K562 (cell line): ENCODE results near the gene CELSR1. TPM values are rescaled to one million over a fixed set of nuclear protein-coding genes. Genes with fewer than 3 reads are reported as not detected.

ENCODE experiments used
- ATAC-seq: fragments of 200-7000 bp; cut with Tn5 transposase; 3 replicates; pipeline ENCODE4 v1.9.1; 2020; ENCODE audit warnings: moderate library complexity
- BruUV-seq: library from RNA; stranded (reverse); fragments of 400-500 nt; replicated peaks from 2 replicates; lab custom pipeline; 2021; lab: Mats Ljungman, UMichigan
- CTCF ChIA-PET: fragments of 300-600 bp; formaldehyde crosslinking; extraction: SDS; loops from one replicate; lab custom pipeline; 2021; ENCODE audit warnings: low intra/inter-chr PET ratio; lab: Yijun Ruan, JAX
- POLR2A ChIA-PET: fragments of 300-600, 350-650 bp; sonication (Branson Sonifier 250); formaldehyde crosslinking; extraction: SDS; loops from one replicate; lab custom pipeline; 2021; ENCODE audit warnings: antibody characterized with exemption, inconsistent platforms; lab: Yijun Ruan, JAX
- DNase-seq, 4 experiments: peaks; one replicate each; pipeline versions ENCODE4 v3.0.0 to v3.0.0-alpha.2; 2011 to 2018; ENCODE audit warnings: low spot score in 3 of 4, mixed read lengths in 3 of 4; ENCODE audit errors: extremely low read depth in 1 of 4
- FAIRE-seq: peaks from 2 replicates; lab custom pipeline; 2011; peaks lifted over from hg19 to GRCh38; lab: Jason Lieb, UNC
- H2AFZ ChIP-seq: 2 replicates; pipeline ENCODE4 v1.6.0; 2011; ENCODE audit warnings: low read depth, low read length, control low read depth, inconsistent platforms
- H3K27ac ChIP-seq: fragments of 200-600 bp; 3 replicates; pipeline ENCODE4 v1.8.0; 2011; ENCODE audit warnings: low read depth, mild to moderate bottlenecking, control low read depth, inconsistent platforms, low read length, moderate library complexity, mixed read lengths; ENCODE audit errors: extremely low read depth
- H3K27me3 ChIP-seq, 2 experiments: fragments of 300-600 bp in 1 of 2; 2 replicates in 1 of 2; 3 replicates in 1 of 2; pipeline versions ENCODE4 v1.6.0 to v1.8.0; 2011; ENCODE audit warnings: inconsistent platforms in 2 of 2, low read length in 2 of 2, mild to moderate bottlenecking in 1 of 2, mixed read lengths in 1 of 2, moderate library complexity in 1 of 2; ENCODE audit not compliant: control insufficient read depth in 2 of 2, insufficient read depth in 2 of 2
- H3K36me3 ChIP-seq: fragments of 300-600 bp; 3 replicates; pipeline ENCODE4 v1.8.0; 2011; ENCODE audit warnings: mild to moderate bottlenecking, low read length, inconsistent platforms; ENCODE audit not compliant: control insufficient read depth, insufficient read depth
- H3K4me1 ChIP-seq, 2 experiments: fragments of 200-600 bp in 1 of 2; replicated peaks in 1 of 2; 2 replicates in 1 of 2; 3 replicates in 1 of 2; pipeline versions ENCODE4 v1.5.1 to v1.8.0; 2011; ENCODE audit warnings: inconsistent platforms in 2 of 2, low read length in 2 of 2, mild to moderate bottlenecking in 1 of 2, mixed read lengths in 1 of 2, moderate library complexity in 1 of 2; ENCODE audit not compliant: control insufficient read depth in 2 of 2, insufficient read depth in 2 of 2
- H3K4me2 ChIP-seq: 2 replicates; pipeline ENCODE4 v1.6.1; 2011; ENCODE audit warnings: low read length, control low read depth, inconsistent platforms, mixed read lengths; ENCODE audit not compliant: insufficient read depth
- H3K4me3 ChIP-seq: fragments of 200-600 bp; sonication (generic), shearing (Covaris generic); 2 replicates; pipeline ENCODE4 v1.5.1; 2016; ENCODE audit warnings: control low read depth, inconsistent platforms
- H3K79me2 ChIP-seq: fragments of 200-600 bp; 3 replicates; pipeline ENCODE4 v1.8.0; 2011; ENCODE audit warnings: low read length, inconsistent platforms; ENCODE audit not compliant: control insufficient read depth, insufficient read depth
- H3K9ac ChIP-seq, 2 experiments: 2 replicates each; pipeline versions ENCODE4 v1.6.0 to v1.6.1; 2011; ENCODE audit warnings: low read depth in 2 of 2, low read length in 2 of 2, control low read depth in 1 of 2, inconsistent platforms in 1 of 2, mild to moderate bottlenecking in 1 of 2, mixed read lengths in 1 of 2; ENCODE audit not compliant: insufficient read depth in 1 of 2
- H3K9me1 ChIP-seq: one replicate; pipeline ENCODE4 v1.6.0; 2011; ENCODE audit warnings: inconsistent platforms, mild to moderate bottlenecking, low read length, moderate library complexity; ENCODE audit not compliant: control insufficient read depth, insufficient read depth
- H3K9me3 ChIP-seq: replicated peaks from 2 replicates; pipeline ENCODE4 v1.5.1; 2011; ENCODE audit warnings: low read depth, low read length, inconsistent platforms; ENCODE audit not compliant: control insufficient read depth, insufficient read depth
- H4K20me1 ChIP-seq: replicated peaks from 2 replicates; pipeline ENCODE4 v1.6.1; 2011; ENCODE audit warnings: low read length, inconsistent platforms, mixed read lengths; ENCODE audit not compliant: control insufficient read depth, insufficient read depth
- ATF1 ChIP-seq, 2 experiments: fragments of 450-650 bp in 1 of 2; IDR thresholded peaks; 2 replicates each; pipeline ENCODE4 v1.6.1; 2016; ENCODE audit warnings: missing compliant biosample characterization in 1 of 2, missing genetic modification characterization in 1 of 2
- KLF13 ChIP-seq: fragments of 450-650 bp; IDR thresholded peaks from 2 replicates; pipeline ENCODE4 v1.6.1; 2016; ENCODE audit warnings: missing genetic modification characterization, low read depth, mild to moderate bottlenecking, missing compliant biosample characterization, moderate library complexity, borderline replicate concordance
- L3MBTL2 ChIP-seq: fragments of 450-650 bp; IDR thresholded peaks from 2 replicates; pipeline ENCODE4 v1.6.1; 2016; ENCODE audit warnings: mild to moderate bottlenecking, moderate library complexity
- NR2F6 ChIP-seq: fragments of 450-650 bp; formaldehyde crosslinking; IDR thresholded peaks from 2 replicates; pipeline ENCODE4 v1.4.0; 2020; ENCODE audit warnings: mild to moderate bottlenecking
- POLR2A ChIP-seq: fragments of 450-650 bp; conservative IDR thresholded peaks from 2 replicates; pipeline ENCODE4 v1.6.1; 2016
- POLR2B ChIP-seq: fragments of 450-650 bp; IDR thresholded peaks from 2 replicates; pipeline ENCODE4 v1.6.1; 2018; ENCODE audit warnings: low read depth; ENCODE audit not compliant: partially characterized antibody
- SIN3B ChIP-seq: fragments of 450-650 bp; IDR thresholded peaks from 2 replicates; pipeline ENCODE4 v1.6.1; 2017; ENCODE audit warnings: low read depth, mild to moderate bottlenecking, moderate library complexity
- SNIP1 ChIP-seq: fragments of 450-650 bp; IDR thresholded peaks from 2 replicates; pipeline ENCODE4 v1.7.1; 2017; ENCODE audit warnings: low read depth, mild to moderate bottlenecking
- ZKSCAN1 ChIP-seq: fragments of 150-350 bp; IDR thresholded peaks from 2 replicates; pipeline ENCODE4 v1.6.1; 2016; ENCODE audit warnings: low read depth, low read length
- ZNF274 ChIP-seq: IDR thresholded peaks from 2 replicates; pipeline ENCODE4 v1.6.1; 2011; ENCODE audit warnings: low read depth, mild to moderate bottlenecking, low read length, moderate library complexity, borderline replicate concordance
- WGBS: fragments of 100-300 bp; shearing (Covaris generic); methylation state at CpG from one replicate; pipeline ENCODE4 v1.1.6; 2016; ENCODE audit warnings: low coverage, mixed read lengths; ENCODE audit not compliant: insufficient coverage; ENCODE audit errors: missing lambda C conversion rate; 5-methylcytosine and 5-hydroxymethylcytosine counted together
- in situ Hi-C: fragments of 300-500 bp; cut with MboI; formaldehyde crosslinking; loops from 4 replicates; pipeline ENCODE4 v1.15.0; 2018; ENCODE audit warnings: inconsistent platforms, mixed read lengths
- intact Hi-C: fragments of 100-400 bp; cut with micrococcal nuclease; formaldehyde crosslinking; loops from 2 replicates; pipeline ENCODE4 v1.14.2; 2022
- polyA plus RNA-seq, 8 experiments: library from polyadenylated mRNA; depleted of rRNA in 4 of 8; stranded (reverse) in 5 of 8; unstranded in 3 of 8; fragments of >200 nt; fragmentation: Nextera tagmentation in 2 of 8; fragmentation: Illumina TruSeq in 1 of 8; extraction: Ambion mirVana in 2 of 8; extraction: Trizol in 1 of 8; gene quantifications; 2 replicates each; pipeline versions ENCODE4 v1.2.1 to v1.2.3, GENCODE V29; 2011 to 2014; ENCODE audit warnings: inconsistent platforms in 1 of 8, missing spikeins in 1 of 8
- total RNA-seq, 7 experiments: library from RNA; depleted of rRNA in 6 of 7; stranded (reverse); fragments of >200 nt in 6 of 7; fragmentation: Illumina TruSeq in 2 of 7; extraction: Trizol in 2 of 7; gene quantifications; 2 replicates each; pipeline versions ENCODE4 v1.2.1 to v1.2.3, GENCODE V29; 2011 to 2021; ENCODE audit warnings: low replicate concordance in 1 of 7
- TF ChIP-seq, protein P1 (sequence below): IDR thresholded peaks from 2 replicates; pipeline ENCODE4 v1.6.1; 2011; ENCODE audit warnings: borderline replicate concordance, low read depth, mild to moderate bottlenecking, moderate library complexity, low read length; ENCODE audit not compliant: insufficient read depth, poor library complexity, severe bottlenecking
- TF ChIP-seq, protein P2 (sequence below): fragments of 450-650 bp; formaldehyde crosslinking; conservative IDR thresholded peaks from 2 replicates; pipeline ENCODE4 v1.4.0; 2022; ENCODE audit warnings: mild to moderate bottlenecking, missing genetic modification characterization
- TF ChIP-seq, protein P3 (sequence below): fragments of 200-800 bp; sonication (Bioruptor generic); IDR thresholded peaks from 2 replicates; pipeline ENCODE4 v1.6.1; 2017; ENCODE audit warnings: missing genetic modification characterization, missing compliant biosample characterization
- TF ChIP-seq, protein P4 (sequence below): fragments of 200-800 bp; sonication (Bioruptor generic); IDR thresholded peaks from 2 replicates; pipeline ENCODE4 v1.6.1; 2017; ENCODE audit warnings: missing genetic modification characterization, missing compliant biosample characterization

The CELSR1 gene
- total and polyA plus RNA-seq, 9 of the 15 experiments (the other 6 are each of a cell fraction or from before 2014, with no cell fraction given), result under 0.01 to 0.09 TPM; not detected in 7

DNA sequence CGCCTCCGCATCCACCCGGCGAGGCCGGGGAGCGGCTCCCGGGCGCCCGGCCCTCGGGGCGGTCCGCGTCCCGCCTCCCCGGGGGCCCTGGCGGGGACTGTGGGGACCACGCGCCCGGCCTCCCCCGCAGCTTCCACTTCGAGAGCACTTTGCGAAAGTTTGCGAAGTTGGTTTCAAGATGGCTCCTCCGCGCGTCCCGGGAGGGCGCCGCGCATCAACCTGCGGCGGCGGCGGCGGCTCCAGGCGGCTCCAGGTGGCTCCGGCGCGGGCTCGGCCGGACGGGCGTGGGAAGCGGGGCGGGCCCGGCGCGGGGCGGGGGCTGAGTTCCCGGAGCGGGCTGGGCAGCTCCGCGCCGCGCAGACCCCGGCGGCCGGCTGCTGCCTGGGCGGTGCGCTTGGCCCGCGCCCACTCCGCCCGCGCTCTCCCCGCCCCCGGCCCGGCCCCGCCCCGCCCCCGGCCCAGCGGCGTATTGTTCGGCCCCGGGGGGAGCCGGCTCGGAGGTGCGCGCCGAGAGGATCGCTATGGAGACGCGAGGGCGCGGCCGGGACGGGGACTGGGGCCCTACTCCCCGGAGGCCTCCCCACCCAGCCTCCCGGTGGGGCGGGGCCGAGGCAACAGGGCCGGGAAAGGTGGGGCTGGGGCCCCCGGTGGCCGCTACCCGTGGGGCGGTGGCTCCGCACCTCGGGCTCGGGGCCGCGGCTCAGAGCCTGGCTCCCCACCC is at the start of gene CELSR1 (continued):
- TF ChIP-seq, protein P1, sequence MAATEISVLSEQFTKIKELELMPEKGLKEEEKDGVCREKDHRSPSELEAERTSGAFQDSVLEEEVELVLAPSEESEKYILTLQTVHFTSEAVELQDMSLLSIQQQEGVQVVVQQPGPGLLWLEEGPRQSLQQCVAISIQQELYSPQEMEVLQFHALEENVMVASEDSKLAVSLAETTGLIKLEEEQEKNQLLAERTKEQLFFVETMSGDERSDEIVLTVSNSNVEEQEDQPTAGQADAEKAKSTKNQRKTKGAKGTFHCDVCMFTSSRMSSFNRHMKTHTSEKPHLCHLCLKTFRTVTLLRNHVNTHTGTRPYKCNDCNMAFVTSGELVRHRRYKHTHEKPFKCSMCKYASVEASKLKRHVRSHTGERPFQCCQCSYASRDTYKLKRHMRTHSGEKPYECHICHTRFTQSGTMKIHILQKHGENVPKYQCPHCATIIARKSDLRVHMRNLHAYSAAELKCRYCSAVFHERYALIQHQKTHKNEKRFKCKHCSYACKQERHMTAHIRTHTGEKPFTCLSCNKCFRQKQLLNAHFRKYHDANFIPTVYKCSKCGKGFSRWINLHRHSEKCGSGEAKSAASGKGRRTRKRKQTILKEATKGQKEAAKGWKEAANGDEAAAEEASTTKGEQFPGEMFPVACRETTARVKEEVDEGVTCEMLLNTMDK, result no peak

DNA sequence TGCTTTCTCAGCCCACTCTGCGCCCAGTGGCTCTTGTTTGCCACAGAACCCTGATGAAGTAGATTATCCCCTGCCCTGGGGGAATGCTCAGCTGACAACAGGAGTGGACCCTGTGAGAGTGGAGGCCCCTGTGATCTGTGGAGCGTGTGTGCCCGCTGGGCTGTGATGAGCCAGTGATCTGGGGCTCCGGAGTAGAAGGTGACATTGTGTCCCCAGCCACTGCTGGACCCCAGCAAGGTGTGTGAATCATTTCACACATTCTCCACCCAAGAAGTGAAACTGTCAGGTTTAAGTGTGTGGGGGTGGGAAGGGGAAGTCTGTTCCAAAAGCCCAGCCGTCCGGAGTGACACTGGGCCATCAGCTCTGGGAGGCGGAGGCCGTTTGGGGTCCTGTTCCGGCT is 49.6 kb upstream of the CELSR1 start:
- Histone ChIP-seq H3K9me1 (no peaks in the 10 kb centered on the region), H3K9ac (peak overlapping the region in 1 of 2 experiments; percentile 35; a peak in 1 of 4 replicates), H3K27ac (no peak overlapping the region), H3K4me1 (peaks cover 3 to 67% of the 10 kb centered on the region in 2 experiments; a peak in 4 of 5 replicates), H3K4me3 (no peak overlapping the region), H2AFZ (no peak overlapping the region), H3K9me3 (no peaks in the 10 kb centered on the region), H3K36me3 (peaks cover 5% of the 10 kb centered on the region; the same call in 1 of the 3 replicates), H3K4me2 (no peak overlapping the region), H3K27me3 (no peaks in the 10 kb centered on the region), H3K79me2 (peaks cover 76% of the 10 kb centered on the region), H4K20me1 (peaks cover under 1% of the 10 kb centered on the region; the same call in 1 of the 2 replicates)
- WGBS, result 90% methylated on average over 5 of the region's 9 CpGs
- intact Hi-C loops (no loop called here), in situ Hi-C loops (no loop called here)
- ChIA-PET CTCF (no interaction called here), POLR2A (no interaction called here)
- no peak for FAIRE-seq
- no TSS peak for BruUV-seq
- DNase-seq, result no peak
- no peak for ATAC-seq
- TF ChIP-seq ZNF274 (no peak), SNIP1 (no peak), ZKSCAN1 (no peak), L3MBTL2 (no peak), POLR2B (no peak), POLR2A (no peak), KLF13 (tag) (no peak), SIN3B (no peak), ATF1 (CRISPR knock-in tag; IDR thresholded peaks at IDR 0.05) (no peak), ATF1 (tag; IDR thresholded peaks at IDR 0.05) (no peak), NR2F6 (CRISPR knock-in tag) (no peak)
- TF ChIP-seq, protein P2, sequence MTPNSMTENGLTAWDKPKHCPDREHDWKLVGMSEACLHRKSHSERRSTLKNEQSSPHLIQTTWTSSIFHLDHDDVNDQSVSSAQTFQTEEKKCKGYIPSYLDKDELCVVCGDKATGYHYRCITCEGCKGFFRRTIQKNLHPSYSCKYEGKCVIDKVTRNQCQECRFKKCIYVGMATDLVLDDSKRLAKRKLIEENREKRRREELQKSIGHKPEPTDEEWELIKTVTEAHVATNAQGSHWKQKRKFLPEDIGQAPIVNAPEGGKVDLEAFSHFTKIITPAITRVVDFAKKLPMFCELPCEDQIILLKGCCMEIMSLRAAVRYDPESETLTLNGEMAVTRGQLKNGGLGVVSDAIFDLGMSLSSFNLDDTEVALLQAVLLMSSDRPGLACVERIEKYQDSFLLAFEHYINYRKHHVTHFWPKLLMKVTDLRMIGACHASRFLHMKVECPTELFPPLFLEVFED (CRISPR knock-in tag), result no peak
- TF ChIP-seq, protein P3, sequence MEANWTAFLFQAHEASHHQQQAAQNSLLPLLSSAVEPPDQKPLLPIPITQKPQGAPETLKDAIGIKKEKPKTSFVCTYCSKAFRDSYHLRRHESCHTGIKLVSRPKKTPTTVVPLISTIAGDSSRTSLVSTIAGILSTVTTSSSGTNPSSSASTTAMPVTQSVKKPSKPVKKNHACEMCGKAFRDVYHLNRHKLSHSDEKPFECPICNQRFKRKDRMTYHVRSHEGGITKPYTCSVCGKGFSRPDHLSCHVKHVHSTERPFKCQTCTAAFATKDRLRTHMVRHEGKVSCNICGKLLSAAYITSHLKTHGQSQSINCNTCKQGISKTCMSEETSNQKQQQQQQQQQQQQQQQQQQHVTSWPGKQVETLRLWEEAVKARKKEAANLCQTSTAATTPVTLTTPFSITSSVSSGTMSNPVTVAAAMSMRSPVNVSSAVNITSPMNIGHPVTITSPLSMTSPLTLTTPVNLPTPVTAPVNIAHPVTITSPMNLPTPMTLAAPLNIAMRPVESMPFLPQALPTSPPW (CRISPR knock-in tag), result no peak
- TF ChIP-seq, protein P4, sequence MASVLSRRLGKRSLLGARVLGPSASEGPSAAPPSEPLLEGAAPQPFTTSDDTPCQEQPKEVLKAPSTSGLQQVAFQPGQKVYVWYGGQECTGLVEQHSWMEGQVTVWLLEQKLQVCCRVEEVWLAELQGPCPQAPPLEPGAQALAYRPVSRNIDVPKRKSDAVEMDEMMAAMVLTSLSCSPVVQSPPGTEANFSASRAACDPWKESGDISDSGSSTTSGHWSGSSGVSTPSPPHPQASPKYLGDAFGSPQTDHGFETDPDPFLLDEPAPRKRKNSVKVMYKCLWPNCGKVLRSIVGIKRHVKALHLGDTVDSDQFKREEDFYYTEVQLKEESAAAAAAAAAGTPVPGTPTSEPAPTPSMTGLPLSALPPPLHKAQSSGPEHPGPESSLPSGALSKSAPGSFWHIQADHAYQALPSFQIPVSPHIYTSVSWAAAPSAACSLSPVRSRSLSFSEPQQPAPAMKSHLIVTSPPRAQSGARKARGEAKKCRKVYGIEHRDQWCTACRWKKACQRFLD (CRISPR knock-in tag), result no peak
